Activated naive CD8-positive, alpha-beta T cell treated with anti-CD3 and anti-CD28 coated beads, Interleukin-2, amount 50 U/mL, for 16 hours (primary cell): Measurements from ENCODE around the gene MICU1.
"Not testable (repeated sequence)": the region's sequence is repeated elsewhere in the genome, so short reads cannot be mapped to it uniquely, and the experiment has no call there.

Experiments used
- DNase-seq: peaks from one replicate; pipeline ENCODE4 v3.0.0-alpha.2; 2020; ENCODE audit warnings: low read depth, low spot score

Gene MICU1

DNA sequence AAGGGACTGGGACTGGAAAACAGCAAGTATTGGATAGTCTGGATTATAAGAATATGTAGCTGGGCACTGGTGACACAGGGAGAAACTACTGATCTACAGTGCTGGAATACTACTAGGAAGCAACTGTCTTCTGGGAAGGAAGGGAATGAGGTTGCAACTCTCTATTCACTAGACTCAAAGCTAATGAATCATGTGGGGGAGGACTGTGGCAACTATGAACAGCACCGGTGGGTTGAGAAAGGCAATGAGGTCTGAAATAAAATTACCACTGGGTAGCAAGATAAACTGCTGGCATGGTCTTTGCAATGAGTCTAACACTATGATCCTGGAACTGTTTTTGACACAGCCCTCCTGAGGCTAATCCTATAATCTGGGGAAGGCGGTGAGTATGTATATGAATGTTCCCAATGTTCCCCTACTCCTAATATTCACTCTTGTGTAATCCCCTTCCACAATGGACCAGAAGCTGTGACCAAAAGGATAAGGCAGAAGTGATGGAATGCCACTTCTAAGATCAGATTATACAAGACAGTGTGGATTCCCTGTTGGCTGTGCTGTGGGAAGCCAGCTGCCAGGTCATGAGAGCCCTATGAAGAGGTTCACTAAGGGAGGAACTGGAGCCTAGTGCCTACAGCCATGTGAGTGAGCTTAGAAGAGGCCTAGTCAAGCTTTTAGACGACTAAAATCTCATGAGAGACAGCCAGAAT is 169.8 kb downstream of the MICU1 start:
- DNase-seq: no peak

DNA sequence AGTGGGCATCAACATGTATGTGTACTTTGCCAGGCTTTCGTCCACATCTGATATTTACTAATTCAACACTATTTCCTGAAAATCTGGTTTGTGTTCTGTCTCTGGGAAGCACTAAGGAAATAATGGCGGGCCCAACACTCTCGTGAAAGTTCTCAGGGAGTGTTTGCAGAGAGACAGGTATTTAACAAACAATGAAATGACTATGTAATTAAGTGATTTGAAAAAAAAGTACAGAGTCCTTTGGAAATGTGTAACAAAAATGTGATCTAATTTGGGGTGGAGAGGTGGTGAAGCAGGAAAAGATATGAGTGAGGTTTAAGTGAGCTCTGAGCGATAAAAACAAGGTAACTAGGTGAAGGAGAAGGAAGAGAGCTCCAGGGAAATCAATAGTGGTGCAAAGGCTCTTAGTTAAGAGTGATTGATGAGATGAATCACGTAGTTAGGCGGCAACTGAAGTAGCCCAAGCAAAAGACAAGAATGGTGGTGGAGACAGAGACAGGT is 175.9 kb downstream of the MICU1 start:
- no peak for DNase-seq

DNA sequence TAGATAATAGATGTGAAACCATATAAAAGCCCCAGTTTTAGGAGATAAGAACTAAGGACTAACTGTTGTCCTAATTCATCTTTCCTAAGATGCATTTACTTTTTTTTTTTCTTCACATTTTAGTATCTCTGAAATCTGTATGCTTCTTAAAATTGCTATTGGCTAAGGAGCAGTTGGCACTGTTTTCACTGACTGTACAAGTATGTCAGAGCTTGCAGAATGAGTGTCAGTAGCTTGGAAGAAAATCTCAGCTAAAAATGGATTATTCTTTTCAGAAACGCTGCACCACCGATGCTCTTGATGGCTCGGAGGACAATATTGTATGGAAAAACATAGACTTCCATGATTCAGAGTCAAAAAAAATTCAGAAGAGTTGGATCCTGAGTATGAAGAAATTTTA is 180.0 kb downstream of the MICU1 start:
- DNase-seq: no peak

DNA sequence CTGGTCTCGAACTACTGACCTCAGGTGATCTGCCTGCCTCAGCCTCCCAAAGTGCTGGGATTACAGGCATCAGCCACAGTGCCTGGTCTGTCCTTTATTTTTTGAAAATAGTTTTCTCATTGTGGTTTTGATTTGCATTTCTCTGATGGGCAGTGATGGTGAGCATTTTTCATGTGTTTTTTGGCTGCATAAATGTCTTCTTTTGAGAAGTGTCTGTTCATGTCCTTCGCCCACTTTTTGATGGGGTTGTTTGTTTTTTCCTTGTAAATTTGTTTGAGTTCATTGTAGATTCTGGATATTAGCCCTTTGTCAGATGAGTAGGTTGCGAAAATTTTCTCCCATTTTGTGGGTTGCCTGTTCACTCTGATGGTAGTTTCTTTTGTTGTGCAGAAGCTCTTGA is 182.9 kb downstream of the MICU1 start:
- DNase-seq: not testable (repeated sequence)

DNA sequence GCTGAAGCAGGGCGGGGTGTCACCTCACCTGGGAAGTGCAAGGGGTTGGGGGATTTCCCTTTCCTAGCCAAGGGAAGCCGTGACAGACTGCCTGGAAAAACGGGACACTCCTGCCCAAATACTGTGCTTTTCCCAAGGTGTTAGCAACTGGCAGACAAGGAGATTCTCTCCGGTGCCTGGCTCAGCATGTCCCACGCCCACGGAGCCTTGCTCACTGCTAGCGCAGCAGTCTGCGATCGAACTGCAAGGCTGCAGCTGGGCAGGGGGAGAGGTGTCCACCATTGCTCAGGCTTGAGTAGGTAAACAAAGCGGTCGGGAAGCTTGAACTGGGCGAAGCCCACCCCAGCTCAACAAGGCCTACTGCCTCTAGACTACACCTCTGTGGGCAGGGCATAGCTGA is 190.3 kb downstream of the MICU1 start:
- DNase-seq: no peak

DNA sequence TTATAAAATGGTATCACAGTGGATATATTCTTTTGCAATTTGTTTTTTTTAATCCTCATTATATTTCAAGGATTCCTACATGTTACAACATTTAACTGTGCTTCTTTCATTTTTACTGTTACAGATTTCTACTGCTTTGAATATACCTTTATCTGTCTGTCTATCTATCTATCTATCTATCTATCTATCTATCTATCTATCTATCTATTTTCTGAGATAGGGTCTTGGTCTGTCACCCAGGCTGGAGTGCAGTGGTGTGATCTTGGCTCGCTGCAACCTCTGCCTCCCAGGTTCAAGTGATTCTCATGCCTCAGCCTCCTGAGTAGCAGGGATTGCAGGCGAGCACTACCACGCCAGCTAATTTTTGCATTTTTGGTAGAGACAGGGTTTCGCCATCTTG is 194.9 kb downstream of the MICU1 start:
- DNase-seq: not testable (repeated sequence)

DNA sequence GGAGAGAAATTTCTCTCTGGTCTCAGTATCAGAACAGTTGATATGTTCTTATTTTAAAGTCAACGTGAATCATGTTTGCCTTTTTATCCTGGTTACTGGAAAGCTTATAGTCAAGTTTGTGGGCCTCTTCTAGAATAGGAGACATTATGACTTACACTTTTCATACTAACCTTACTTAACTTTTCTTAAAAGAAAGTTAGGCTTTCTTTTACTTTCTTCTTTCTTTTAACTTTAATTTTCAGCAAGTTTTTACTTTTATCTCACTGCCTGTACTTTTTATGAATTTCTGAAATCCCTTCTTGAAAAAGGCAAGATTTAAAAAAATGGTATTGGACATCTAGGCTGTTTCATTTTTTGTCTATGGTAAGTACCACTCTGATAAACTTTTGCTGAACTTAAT is 195.9 kb downstream of the MICU1 start:
- no peak for DNase-seq

DNA sequence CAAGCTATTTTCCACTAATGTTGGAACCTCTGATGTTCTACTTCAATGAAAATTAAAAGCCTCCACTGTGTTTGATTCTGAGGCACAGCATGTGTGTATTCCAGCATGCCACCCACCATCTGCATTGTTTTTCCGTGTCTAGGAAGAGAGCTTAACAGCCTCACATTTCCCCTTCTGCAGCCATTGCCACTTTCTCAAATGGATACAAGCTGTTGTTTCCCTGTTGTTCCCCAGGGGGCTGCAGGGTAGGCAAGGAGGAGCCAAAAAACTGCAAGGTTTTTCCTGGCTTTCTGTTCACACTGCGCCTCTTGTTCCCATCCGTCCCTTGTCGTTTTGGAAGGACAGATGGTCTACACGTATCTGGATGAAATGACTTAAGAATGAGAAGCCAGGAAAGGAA is 198.9 kb downstream of the MICU1 start:
- no peak for DNase-seq

DNA sequence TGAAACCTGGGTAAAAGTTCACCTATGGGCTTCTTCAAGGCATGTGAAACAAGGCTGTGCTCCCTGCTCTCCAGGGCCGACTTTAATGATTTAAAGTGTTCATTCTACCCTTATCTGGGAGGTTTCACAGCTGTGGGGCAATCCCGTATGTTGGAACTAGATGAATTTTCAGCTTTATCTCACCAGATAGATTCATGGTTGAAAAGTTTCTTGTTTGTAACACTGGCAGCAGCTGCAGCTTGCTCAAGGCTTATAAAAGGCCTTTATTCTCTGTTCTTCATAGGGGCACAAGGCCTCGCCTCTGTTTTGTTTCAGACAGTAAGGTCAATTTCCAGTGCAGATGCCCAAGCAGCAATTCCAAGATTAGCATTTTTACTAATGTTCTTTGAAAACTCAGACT is 200.7 kb downstream of the MICU1 start:
- DNase-seq: no peak

DNA sequence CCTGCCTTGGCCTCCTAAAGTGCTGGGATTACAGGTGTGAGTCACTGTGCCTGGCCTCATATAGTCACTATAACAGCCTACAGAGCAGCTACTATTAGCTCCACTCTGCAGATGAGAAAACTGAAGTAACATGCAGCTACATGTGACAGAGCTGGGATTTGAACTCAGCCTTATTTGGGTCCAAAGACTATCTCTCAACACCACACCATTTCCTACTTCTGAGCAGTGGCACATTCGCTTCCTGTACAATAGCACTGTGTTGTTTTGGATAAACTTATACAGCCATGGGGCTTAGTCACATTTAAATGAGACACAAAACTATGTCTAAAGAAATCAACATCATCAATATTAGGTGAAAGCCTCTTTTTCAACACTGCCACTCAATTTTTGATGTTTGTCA is 201.3 kb downstream of the MICU1 start:
- DNase-seq: no peak

DNA sequence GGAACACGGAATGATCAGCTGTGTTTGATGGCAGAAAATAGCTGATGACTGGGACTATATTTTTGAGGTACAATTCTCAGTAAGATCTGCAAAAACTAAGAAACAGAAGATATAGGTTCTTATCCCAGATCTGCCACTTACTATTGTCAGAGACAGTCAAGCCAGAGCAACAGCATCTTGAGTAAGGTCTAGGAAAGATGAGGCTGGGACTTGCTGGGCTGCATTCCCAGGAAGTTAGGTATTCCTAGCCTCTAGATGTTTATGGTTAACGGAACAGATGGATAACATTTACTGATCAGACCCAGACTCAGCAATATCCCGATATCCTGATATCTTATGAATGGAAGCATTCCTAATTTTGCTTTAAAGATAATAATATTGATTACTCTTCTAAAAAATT is 202.5 kb downstream of the MICU1 start:
- DNase-seq: no peak

DNA sequence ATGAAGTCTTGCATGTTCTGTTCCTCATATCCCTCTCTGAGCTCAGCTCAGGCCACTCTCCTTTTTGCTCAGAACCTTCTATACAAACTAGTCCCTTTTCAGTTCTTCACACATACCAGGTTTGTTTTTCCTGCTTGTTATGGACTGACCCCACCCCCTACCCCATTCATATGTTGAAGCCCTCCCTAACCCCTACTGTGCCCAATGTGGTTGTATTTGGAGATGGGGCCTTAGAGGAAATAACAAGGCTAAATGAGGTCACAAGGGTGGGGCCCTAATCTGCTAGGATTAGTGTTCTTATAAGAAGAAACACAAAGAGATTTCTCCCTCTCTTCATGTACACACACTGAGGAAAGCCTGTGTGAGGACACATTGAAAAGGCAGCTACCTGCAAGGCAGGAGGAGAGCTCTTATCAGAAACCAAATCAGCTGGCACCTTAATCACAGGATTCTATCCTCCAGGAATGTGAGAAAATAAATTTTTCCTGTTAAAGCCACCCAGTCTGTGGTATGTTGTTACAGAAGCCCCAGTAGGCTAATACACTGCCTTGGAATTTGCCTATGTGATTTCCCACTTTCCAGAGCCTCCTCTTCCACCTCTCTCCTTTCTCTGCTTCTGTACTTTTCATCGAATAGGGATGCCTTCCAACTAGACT is 203.9 kb downstream of the MICU1 start:
- DNase-seq: no peak

DNA sequence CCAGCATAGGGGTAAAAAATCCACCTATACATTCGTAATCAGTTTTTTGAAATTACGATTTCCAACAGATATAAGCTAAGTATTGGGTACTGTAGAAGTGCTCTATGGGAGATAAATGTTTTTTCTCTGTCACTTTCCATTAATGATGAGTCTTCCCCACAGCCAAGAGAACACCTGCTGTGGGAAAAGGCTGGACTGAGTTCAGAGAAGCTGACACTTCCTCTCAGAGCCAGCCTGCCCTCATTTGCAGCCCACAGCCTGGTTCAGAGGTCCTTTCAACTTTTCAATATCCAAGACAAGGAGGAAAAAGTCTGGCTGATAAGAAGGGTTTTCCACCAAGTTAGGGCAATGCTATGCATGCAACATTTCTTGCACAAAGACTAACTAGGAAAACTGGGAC is 206.6 kb downstream of the MICU1 start:
- DNase-seq: no peak

DNA sequence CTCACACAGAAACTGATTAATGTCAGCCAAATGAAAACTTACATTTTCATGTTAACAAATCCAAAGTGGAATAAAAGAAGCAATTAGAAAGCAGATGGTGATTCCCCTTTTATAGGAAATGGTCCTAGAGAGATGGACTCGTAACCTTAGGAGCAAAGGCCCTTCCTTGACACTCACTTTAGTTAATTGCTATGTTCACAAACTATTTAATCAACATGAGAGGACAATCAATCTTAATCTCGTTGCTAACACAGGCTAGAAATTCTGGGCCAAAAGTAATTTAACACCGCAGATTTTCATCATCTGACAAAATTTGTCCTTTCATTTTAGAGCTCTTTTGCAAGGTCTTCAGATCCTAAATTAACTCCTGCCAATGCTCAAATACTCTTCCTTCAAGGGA is 207.2 kb downstream of the MICU1 start:
- no peak for DNase-seq

DNA sequence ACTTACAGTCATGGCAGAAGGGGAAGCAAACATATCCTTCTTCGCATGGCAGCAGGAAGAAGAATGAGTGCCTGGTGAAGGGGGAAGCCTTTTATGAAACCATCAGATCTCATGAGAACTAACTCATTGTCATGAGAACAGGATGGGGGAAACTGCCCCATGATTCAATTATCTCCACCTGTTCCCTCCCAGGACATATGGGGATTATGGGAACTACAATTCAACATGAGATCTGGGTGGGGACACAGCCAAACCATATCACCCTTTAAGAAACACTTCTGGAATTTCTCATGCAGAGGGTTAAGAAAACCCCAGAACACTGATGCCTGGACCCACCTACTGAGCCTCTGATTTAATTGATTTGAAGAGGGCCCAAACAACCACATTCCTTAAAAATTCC is 207.9 kb downstream of the MICU1 start:
- DNase-seq: no peak

DNA sequence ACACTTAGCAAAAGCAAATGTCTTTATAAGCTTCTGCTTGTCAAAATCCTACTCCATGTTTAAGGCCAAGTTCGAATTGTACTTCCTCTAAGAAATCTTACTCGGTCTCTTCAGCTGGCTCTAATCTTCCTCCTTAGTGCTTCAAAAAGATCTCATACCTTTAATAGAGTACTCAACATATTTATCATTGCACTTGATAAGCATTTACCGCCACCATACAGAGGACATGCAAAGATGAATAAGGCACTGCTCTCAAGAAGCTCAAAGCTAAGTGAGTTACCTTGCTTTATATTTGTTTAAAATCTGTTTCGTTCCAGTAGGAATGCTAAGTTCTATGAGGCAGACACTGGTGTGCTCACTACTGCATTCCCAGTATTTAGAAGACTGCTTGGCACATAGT is 209.2 kb downstream of the MICU1 start:
- DNase-seq: no peak

DNA sequence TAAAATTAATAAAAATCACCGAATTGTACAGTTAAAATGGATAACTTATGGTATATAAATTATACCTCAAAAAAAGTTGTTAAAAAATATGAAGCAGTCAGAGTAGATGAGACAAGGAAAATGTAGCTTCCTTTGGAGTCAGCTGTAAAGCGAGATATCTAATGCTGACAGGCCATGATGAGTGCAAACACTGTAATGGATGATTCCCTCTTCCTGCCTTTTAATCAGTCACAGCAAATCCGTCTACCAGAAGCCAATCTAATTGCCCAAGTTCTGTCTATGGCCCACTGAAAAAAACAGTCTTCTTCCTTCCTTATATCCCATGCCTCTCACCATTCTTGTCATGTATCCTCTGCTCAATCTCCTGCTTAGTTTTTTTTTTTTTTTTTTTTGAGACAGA is 211.2 kb downstream of the MICU1 start:
- DNase-seq: no peak

DNA sequence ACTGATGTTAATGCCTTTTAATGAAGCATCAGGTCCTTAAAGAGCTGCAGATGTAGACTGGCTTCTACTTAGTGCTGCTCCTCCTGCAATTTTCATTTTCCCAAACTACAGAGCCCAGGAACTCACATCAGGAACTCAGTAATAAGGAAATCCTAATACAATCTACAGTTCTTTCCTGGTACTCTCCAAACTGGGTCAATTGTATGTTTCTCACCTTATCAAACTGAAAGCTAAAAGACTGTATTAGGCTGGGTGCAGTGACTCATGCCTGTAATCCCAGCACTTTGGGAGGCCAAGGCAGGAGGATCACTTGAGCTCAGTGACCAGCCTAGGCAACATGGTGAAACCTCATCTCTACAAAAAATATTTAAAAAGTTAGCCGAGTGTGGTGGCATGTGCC is 216.7 kb downstream of the MICU1 start:
- DNase-seq: no peak

DNA sequence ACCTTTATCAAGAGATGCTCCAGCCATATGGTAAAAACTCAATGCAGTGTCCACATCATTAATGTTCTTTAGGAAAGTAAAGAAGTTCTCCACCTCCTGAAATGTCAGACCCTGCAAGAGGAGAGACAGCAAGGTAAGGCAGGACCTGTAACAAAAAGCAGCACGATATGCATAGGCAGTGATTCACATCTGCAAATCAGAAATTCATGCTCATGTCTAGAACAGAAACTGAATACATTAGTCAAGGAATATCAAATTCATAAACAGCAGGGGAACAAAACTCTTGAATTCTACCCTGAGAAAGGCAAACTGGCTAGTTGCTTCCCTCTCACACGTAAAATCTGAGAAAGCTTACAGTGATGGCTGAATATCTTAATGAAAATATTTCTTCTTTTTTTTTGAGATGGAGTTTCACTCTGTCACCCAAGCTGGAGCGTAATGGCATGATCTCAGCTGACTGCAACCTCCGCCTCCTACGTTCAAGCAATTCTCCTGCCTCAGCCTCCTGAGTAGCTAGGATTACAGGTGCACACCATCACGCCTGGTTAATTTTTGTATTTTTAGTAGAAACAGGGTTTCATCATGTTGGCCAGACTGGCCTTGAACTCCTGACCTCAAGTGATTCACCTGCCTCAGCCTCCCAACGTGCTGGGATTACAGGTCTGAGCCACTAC is 217.8 kb downstream of the MICU1 start:
- DNase-seq: no peak

DNA sequence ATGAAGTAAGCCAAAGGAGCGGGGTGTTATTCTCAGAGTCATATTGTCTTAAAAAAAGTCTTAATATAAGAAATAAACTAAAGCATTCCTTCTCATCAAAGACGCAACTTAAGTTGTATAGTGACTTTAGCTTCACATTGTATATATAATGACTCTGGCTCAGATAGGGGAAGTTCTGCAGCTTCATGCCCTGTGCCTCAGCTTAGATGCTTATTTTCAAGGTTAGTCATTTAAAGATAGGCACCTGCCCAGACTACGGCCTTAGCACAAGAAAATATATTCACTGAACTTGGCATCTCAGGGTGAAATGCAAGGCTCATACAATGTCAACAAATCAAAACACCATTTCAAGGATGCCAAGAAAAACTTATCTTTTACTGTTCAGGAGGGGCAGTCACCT is 218.4 kb downstream of the MICU1 start:
- DNase-seq: no peak

DNA sequence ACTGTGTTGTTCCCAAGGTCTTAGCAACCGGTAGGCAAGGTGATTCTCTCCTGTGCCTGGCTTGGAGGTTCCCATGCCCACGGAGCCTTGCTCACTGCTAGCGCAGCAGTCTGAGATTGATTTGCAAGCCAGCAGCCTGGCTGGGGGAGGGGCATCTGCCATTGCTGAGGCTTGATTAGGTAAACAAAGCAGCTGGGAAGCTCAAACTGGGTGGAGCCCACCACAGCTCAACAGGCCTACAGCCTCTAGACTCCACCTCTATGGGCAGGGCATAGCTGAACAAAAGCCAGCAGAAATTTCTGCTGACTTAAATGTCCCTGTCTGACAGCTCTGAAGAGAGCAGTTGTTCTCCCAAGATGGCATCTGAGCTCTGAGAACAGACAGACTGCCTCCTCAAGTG is 230.3 kb downstream of the MICU1 start:
- DNase-seq: not testable (repeated sequence)

DNA sequence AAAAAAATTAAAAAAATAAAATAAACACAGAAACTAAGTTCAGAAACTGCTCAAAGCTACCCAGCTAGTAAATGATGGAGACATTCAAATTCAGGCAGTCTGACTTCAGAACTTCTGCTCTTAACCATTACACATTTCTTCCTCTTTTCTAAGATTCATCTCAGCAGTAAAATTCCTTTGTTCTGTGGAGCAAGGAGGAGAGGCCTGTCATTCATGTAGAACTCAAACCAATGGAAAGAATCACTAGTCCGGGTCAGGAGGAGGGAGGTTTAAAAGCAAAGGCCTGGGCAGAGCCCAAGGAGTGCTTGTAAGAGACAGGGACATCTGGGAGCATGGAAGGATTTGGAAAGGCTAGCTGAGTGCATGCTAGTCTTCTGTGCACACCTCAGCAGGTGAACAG is 233.3 kb downstream of the MICU1 start:
- DNase-seq: no peak

DNA sequence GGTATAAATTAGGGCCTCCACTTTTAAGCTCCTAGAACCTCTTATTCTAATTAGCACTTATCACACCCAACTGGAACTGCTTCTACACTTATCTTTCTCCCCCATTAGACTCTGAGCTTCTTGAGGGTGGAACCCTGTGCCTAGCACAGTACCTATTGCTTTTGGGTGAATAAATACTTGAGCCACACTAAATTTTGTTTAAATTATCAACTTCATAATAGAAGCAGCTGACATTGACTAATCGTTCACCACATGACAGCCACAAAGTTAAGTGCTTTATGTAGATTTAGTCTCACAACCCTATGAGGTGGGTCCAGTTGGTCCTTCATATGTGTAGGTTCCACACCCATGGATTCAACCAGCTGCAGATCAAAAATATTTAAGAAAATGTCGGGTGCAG is 235.1 kb downstream of the MICU1 start:
- no peak for DNase-seq
